Measurements from ENCODE around the gene PDZRN4.

Gene PDZRN4

DNA sequence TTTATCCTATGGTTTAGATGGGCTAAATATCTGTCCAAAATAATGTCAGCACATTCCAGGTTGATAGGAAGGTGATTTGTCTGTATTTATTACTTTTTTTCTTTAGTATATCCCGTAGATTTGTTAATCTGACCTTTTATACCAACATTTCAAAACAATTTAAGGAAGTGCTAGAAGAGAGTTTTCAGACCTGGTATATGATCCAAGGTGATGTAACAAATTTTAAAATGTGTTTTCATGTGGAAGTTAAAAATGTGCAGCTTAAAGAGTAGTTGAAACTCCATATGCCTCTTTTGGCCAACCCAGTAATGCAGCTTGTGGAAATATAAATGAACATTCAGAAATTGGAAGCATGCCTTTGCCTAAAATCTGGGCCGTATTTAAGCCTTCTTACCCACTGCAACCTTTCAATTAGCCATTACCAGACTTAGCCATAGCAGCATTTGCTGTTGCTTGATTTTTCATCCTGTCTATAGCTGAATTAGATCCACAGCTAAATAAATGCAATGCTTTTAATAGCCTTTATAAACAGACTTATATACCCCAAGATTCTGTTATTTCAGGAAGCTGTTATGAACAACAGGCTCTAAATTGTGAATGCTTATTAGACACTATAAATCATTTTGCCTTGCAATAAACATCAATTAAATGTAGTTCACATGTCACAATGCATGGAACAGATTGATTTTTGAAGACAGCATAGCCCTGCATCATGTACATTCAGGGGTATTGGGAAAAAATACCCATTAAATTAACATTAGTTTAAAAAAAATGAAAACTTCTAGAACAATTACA is 271.2 kb downstream of the PDZRN4 start:
- no peak for DNase-seq (ENCODE audit: low spot score)

DNA sequence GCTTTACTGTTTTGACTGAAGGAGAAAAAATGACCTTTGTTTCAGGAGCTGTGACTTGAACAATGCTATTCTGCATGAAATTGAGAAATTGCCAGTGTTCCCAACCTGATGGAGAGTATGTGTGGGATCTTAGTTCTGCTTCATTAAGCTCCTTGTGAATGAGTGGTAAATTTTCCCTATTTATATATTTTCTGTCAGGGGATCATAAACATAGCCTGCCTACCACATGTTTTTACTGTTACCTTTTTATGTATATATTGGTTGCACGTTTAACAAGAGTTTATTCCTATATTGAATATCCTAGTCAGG is 271.7 kb downstream of the PDZRN4 start:
- no peak for DNase-seq (ENCODE audit: low spot score)

DNA sequence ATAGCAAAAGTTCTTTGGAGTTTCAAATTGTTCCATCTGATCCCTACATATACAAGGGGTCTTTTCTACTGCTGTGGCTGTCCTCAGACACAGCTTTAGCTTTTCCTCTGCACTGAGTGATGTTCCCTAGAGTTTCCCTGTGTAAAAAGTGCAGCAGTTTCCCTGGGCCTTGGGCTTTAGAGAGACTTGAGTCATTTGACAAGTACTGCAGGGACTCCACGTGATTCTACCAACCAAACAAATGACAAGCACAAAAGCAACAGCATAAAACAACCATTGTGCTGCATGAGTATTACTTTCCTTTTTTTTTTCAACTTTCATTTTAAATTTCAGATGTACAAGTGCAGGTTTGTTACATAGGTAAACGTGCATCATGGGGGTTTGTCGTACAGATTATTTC is 272.8 kb downstream of the PDZRN4 start:
- no peak for DNase-seq (ENCODE audit: low spot score)

- DNase-seq (ENCODE audit: low spot score): no peak
These were observed 274.2 kb downstream of the PDZRN4 start for GRCh38 chr12:41462312-41462711.

DNA sequence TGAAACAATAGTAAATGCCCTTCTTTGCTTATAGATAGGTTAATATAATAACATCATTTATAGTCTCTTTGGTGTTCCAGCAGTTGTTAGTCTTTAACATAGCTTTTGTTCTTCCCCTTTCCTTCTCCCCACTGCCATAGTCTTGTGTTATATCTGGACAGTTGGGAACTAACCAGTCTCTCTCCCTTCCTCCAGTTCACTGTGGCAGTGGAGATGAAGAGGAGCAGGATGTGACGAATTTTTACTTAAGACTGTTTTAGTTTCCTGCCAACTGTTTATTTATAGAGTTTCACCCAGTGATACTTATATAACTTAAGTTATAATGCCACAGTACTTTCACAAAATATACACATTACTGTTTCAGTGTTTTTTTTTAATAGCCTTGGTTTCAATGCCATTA is 277.4 kb downstream of the PDZRN4 start:
- DNase-seq (ENCODE audit: low spot score): no peak

GRCh38 chr12:41466300-41466699 is 278.2 kb downstream of the PDZRN4 start:
- DNase-seq (ENCODE audit: low spot score): no peak

GRCh38 chr12:41466802-41467201 is 278.7 kb downstream of the PDZRN4 start:
- DNase-seq (ENCODE audit: low spot score): no peak

- DNase-seq (ENCODE audit: low spot score): no peak
These were observed 279.6 kb downstream of the PDZRN4 start for GRCh38 chr12:41467591-41468325.

DNA sequence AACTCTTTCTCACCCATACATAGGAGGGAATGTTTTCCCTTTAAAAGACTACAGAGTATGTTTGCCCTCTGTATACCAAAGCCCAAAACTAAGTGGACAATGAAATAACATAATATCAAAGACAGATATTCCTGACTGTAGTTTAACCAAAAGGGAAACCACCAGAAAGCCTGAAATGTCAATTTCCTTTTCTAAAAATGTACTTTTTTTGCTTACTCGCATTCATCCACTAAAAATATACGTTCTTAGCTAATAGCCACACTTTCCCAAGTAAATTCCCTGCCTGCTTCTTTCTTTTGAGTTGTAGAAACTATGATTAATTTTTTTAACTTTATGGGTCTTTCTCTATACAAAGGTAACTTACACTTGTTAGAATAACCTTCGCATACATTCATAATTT is 280.2 kb downstream of the PDZRN4 start:
- DNase-seq (ENCODE audit: low spot score): no peak

- DNase-seq (ENCODE audit: low spot score): no peak
These were observed 280.6 kb downstream of the PDZRN4 start for GRCh38 chr12:41468756-41469155.

DNA sequence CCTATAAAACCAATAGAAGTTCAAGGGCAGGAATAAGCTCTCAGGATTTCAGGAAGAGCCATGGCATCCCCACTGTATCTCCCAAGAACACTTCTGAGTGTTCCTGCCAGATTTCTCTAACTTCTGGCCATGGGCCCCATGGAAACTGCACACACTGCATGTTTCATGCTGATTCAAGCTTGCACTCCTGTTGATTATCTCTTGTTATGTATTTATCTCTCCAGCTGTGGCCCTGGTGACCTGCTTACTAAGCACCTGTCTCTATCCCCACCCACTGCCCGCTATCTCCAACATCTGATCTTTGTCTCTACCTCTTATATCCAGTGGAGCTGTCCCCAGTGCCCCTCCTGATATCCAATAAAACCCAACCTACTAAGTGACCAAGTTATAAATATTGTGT is 285.3 kb downstream of the PDZRN4 start:
- DNase-seq (ENCODE audit: low spot score): no peak

GRCh38 chr12:41474001-41474400 is 285.9 kb downstream of the PDZRN4 start:
- no peak for DNase-seq (ENCODE audit: low spot score)

- DNase-seq (ENCODE audit: low spot score): no peak
These were observed 288.6 kb downstream of the PDZRN4 start for GRCh38 chr12:41476499-41477439.

GRCh38 chr12:41479426-41479825 is 291.3 kb downstream of the PDZRN4 start:
- DNase-seq (ENCODE audit: low spot score): no peak

DNA sequence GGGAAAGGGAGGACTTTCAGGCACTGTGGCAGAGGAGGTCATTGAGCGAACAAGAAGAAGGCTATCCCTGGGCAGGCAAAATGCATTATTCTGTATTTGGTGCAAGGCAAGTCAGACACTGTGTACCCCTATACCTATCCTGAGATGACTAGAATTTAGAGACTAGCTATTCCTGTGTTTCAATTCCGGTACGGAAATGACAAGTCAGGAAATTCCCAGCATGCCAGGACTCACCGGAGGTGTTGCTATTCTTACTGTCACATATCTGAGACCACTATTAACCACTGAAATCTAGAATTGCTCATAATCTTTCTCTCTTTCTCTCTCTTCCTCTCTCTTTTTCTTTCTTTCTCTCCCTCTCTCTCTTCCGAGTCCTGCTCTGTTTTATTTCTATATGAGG is 297.1 kb downstream of the PDZRN4 start:
- no peak for DNase-seq (ENCODE audit: low spot score)

DNA sequence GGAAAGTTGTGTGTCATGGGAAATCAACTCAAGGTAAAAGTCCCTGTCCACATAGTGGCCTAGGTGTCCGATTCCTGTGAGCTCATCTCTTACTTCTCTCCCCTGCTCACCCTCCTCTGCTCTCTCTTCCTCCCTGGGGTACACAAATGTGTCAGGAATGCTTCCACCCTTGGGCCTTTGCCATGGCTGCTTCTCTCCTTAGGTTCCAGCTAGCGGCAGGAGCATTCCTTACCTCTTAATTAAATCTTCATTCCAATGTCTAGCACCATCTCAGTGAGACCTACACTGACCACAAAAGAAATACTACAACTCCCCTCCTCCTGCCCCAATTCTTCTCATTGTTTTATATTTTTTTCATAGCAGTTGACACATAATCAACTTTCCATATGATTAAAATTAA is 298.6 kb downstream of the PDZRN4 start:
- no peak for DNase-seq (ENCODE audit: low spot score)

- no peak for DNase-seq (ENCODE audit: low spot score)
These were observed 307.9 kb downstream of the PDZRN4 start for GRCh38 chr12:41496009-41496408.

DNA sequence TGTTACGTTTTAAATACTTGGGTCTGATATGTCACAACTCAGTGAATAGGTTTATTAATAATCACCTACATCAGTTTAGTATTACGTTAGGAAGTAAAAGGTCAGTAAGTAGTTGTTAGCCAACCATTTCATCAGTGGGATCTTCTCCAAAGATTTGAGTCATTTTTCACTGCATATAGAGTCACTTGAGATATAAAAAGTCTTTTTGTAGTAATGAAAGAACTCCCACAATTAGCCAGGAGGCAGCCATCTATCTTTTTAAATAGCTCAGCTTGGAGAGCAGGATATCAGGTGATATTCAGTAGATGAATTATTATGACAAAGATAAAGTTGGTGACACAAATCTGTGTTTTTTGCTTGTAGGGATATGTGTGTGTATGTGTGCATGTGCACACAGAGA is 309.3 kb downstream of the PDZRN4 start:
- DNase-seq (ENCODE audit: low spot score): no peak

GRCh38 chr12:41504976-41505375 is 316.9 kb downstream of the PDZRN4 start:
- DNase-seq (ENCODE audit: low spot score): no peak

- no peak for DNase-seq (ENCODE audit: low spot score)
These were observed 319.2 kb downstream of the PDZRN4 start for GRCh38 chr12:41507286-41507685.

GRCh38 chr12:41509271-41510055 is 321.3 kb downstream of the PDZRN4 start:
- no peak for DNase-seq (ENCODE audit: low spot score)

GRCh38 chr12:41510470-41510869 is 322.4 kb downstream of the PDZRN4 start:
- DNase-seq (ENCODE audit: low spot score): no peak
